Measurements from ENCODE around the gene SBF2.

DNA sequence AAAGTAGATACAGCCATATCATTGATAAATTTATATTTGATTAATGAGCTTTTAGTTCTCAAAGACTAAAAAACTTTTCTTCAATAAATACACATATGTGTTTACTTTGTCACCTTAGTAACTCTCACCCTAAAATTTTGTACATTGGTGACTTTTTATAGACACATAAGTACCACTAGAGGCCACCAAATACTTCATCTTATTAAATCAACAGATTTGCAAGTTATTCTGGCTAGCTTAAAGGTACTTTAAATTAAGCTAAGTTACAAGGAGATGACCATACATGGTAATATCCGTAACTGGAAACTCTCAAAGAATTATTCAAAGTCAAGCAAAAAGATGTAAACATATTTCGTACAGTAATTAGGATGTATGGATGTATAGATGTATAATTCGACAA, 112.2 kb downstream of the SBF2 start:
- TF ChIP-seq, protein P1, sequence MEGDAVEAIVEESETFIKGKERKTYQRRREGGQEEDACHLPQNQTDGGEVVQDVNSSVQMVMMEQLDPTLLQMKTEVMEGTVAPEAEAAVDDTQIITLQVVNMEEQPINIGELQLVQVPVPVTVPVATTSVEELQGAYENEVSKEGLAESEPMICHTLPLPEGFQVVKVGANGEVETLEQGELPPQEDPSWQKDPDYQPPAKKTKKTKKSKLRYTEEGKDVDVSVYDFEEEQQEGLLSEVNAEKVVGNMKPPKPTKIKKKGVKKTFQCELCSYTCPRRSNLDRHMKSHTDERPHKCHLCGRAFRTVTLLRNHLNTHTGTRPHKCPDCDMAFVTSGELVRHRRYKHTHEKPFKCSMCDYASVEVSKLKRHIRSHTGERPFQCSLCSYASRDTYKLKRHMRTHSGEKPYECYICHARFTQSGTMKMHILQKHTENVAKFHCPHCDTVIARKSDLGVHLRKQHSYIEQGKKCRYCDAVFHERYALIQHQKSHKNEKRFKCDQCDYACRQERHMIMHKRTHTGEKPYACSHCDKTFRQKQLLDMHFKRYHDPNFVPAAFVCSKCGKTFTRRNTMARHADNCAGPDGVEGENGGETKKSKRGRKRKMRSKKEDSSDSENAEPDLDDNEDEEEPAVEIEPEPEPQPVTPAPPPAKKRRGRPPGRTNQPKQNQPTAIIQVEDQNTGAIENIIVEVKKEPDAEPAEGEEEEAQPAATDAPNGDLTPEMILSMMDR (IDR thresholded peaks at IDR 0.05), result peak in 1 of 5 experiments; percentile 11
- TF ChIP-seq EP300 (IDR thresholded peaks at IDR 0.05), result no peak
- no peak for TF ChIP-seq POLR2A (IDR thresholded peaks at IDR 0.05)

Data from tibial nerve (tissue), 4 donors.